NT2/D1 (cell line): ENCODE data around the gene ZNF445.

Experiments
- SUZ12 ChIP-seq: IDR thresholded peaks from 2 replicates; pipeline ENCODE4 v1.6.1; 2011; ENCODE audit not compliant: insufficient read length, insufficient read depth; ENCODE audit errors: extremely low read depth
- ZNF274 ChIP-seq: IDR thresholded peaks from 2 replicates; pipeline ENCODE4 v1.6.1; 2011; ENCODE audit warnings: mild to moderate bottlenecking, low read depth, low read length

- TF ChIP-seq SUZ12 (no peak), ZNF274 (no peak)
Observed at GRCh38 chr3:44444896-44445691, 32.4 kb downstream of the ZNF445 start.
